Keratinocyte (primary cell): ENCODE measurements around the gene RTBDN. TPM values are rescaled to one million over a fixed set of nuclear protein-coding genes. Genes with fewer than 3 reads are reported as not detected.
A peak's percentile ranks its signal among the peaks of the same experiment; 100 is the strongest.

Experiments used
- DNase-seq: peaks from one replicate; pipeline ENCODE4 v3.0.0-alpha.2; 2011; ENCODE audit warnings: low read depth, missing footprints, low spot score
- FAIRE-seq: peaks from 2 replicates; lab custom pipeline; 2011; peaks lifted over from hg19 to GRCh38; lab: Jason Lieb, UNC
- H2AFZ ChIP-seq: 2 replicates; pipeline ENCODE4 v1.6.0; 2012; ENCODE audit warnings: low read length, control low read depth, inconsistent platforms; ENCODE audit not compliant: control insufficient read depth
- H3K27ac ChIP-seq: 2 replicates; pipeline ENCODE4 v1.5.1; 2011; ENCODE audit warnings: low read length; ENCODE audit not compliant: control insufficient read depth, insufficient read depth
- H3K27me3 ChIP-seq: 3 replicates; pipeline ENCODE4 v1.6.0; 2011; ENCODE audit warnings: low read length; ENCODE audit not compliant: control insufficient read depth, insufficient read depth; ENCODE audit errors: extremely low read depth
- H3K36me3 ChIP-seq, 2 experiments: 2 replicates in 1 of 2; 3 replicates in 1 of 2; pipeline ENCODE4 v1.5.1; 2011; ENCODE audit warnings: low read length in 2 of 2, mild to moderate bottlenecking in 1 of 2; ENCODE audit not compliant: control insufficient read depth in 2 of 2, insufficient read depth in 2 of 2; ENCODE audit errors: extremely low read depth in 1 of 2
- H3K4me1 ChIP-seq: 3 replicates; pipeline ENCODE4 v1.5.1; 2011; ENCODE audit warnings: low read length; ENCODE audit not compliant: control insufficient read depth, insufficient read depth; ENCODE audit errors: extremely low read depth
- H3K4me2 ChIP-seq: 3 replicates; pipeline ENCODE4 v1.6.0; 2011; ENCODE audit warnings: low read depth, low read length; ENCODE audit not compliant: control insufficient read depth, insufficient read depth; ENCODE audit errors: extremely low read depth
- H3K4me3 ChIP-seq, 3 experiments: fragments of 200-600 bp in 1 of 3; sonication (generic) in 1 of 3; 2 replicates in 2 of 3; 3 replicates in 1 of 3; pipeline ENCODE4 v1.5.1; 2011 to 2016; ENCODE audit warnings: low read length in 3 of 3, mild to moderate bottlenecking in 3 of 3, control low read depth in 2 of 3, inconsistent platforms in 1 of 3, low read depth in 1 of 3, mixed read lengths in 1 of 3, mixed run types in 1 of 3, moderate library complexity in 1 of 3; ENCODE audit not compliant: control insufficient read depth in 2 of 3, insufficient read depth in 2 of 3; ENCODE audit errors: extremely low read depth in 1 of 3
- H3K79me2 ChIP-seq: 2 replicates; pipeline ENCODE4 v1.6.0; 2012; ENCODE audit warnings: low read length; ENCODE audit not compliant: control insufficient read depth, insufficient read depth
- H3K9ac ChIP-seq: 3 replicates; pipeline ENCODE4 v1.6.0; 2011; ENCODE audit warnings: low read length; ENCODE audit not compliant: control insufficient read depth, insufficient read depth; ENCODE audit errors: extremely low read depth
- H3K9me1 ChIP-seq: 3 replicates; pipeline ENCODE4 v1.6.0; 2011; ENCODE audit warnings: low read length; ENCODE audit not compliant: control insufficient read depth, insufficient read depth; ENCODE audit errors: extremely low read depth
- H3K9me3 ChIP-seq: 2 replicates; pipeline ENCODE4 v1.5.1; 2012; ENCODE audit warnings: low read depth, low read length; ENCODE audit not compliant: control insufficient read depth
- H4K20me1 ChIP-seq: 3 replicates; pipeline ENCODE4 v1.6.0; 2011; ENCODE audit warnings: low read length; ENCODE audit not compliant: control insufficient read depth, insufficient read depth; ENCODE audit errors: extremely low read depth
- EZH2 ChIP-seq: IDR thresholded peaks from one replicate; pipeline ENCODE4 v1.6.1; 2012; ENCODE audit warnings: inconsistent platforms, mild to moderate bottlenecking, low read length, moderate library complexity
- dilution Hi-C: fragments of 300-500 bp; cut with MboI; formaldehyde crosslinking; loops from one replicate; pipeline ENCODE4 v1.7.0; 2020; ENCODE audit warnings: low sequenced_read_pairs; ENCODE audit not compliant: extremely low pct_ligation_motif_present
- polyA plus RNA-seq, 5 experiments: library from polyadenylated mRNA; depleted of rRNA in 3 of 5; stranded (reverse) in 3 of 5; stranded (forward) in 1 of 5; unstranded in 1 of 5; fragments of >200 nt; gene quantifications; 1 replicate in 1 of 5; 2 replicates in 3 of 5; 3 replicates in 1 of 5; pipeline versions ENCODE4 v1.2.1 to v1.2.3, GENCODE V29; 2011 to 2012; ENCODE audit warnings: missing spikeins in 2 of 5, low read depth in 1 of 5, low replicate concordance in 1 of 5
- TF ChIP-seq, protein P1 (sequence below), 3 experiments: IDR thresholded peaks in 1 of 3; conservative IDR thresholded peaks in 1 of 3; optimal IDR thresholded peaks in 1 of 3; 2 replicates in 2 of 3; 3 replicates in 1 of 3; pipeline versions ENCODE3 to v1.5.1; 2011; ENCODE audit warnings: low read length in 3 of 3, mild to moderate bottlenecking in 3 of 3, moderate library complexity in 2 of 3, control low read depth in 1 of 3, inconsistent platforms in 1 of 3; ENCODE audit not compliant: insufficient read depth in 2 of 3; ENCODE audit errors: extremely low read depth in 1 of 3

RTBDN gene
- polyA plus RNA-seq, 1 donor (not counting 4 experiments of a cell fraction or from before 2014, with no cell fraction given), result not detected

DNA sequence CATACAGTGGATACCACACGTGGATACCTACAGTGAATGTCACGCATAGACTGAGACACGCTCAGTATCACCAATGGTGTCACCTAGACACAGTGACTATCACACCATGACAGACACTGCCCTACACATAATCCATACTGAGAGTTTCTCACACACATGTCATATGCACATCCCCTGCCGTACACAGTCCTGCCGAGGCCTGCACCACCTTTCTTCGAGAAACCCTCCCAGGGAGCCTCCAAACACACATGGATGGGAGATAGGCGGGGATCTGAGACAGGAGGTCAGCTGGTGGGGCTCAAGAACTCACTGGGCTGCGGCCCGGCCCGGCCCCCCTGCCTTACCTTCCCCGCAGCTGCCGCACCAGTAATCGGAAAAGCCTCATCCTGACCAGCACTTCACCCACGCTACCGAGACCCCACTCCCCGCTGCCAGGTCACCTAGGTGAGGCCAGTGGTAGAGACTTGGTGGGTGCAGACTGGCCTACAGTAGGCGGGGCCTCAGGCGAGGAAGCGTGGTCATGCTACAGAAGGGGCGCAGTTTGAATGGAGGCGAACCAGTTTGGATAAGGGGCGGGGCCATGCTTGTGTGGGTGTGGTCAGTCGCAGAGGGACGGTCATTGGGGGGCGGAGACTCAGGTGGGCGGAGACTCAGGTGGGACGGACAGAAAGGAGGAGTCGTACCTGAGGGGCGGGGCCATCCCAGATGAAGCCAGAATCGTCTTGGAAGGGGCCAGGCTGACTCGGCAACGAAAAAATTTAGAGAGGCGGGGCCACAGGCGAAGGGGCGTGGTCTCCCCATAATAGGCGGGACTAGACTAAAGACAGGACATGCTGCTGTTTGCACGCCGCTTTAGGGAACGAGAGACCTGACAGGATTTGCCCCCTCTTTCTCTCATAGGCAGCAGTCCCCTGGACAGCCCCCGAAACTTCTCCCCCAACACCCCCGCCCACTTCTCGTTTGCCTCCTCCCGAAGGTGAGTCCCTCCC, 6.0 kb upstream of the RTBDN start:
- Histone ChIP-seq H3K36me3 (no peaks in the 10 kb centered on the region), H3K9me3 (no peaks in the 10 kb centered on the region), H3K4me2 (peak overlapping the region; percentile 67), H2AFZ (peak overlapping the region; percentile 44), H3K4me1 (peaks cover 14% of the 10 kb centered on the region), H3K27me3 (peaks cover 52% of the 10 kb centered on the region), H3K79me2 (no peaks in the 10 kb centered on the region), H3K4me3 (peak overlapping the region; percentile 27 to 49 (median 48)), H3K9me1 (no peaks in the 10 kb centered on the region), H4K20me1 (no peaks in the 10 kb centered on the region), H3K27ac (no peak overlapping the region), H3K9ac (no peak overlapping the region)
- no peak for FAIRE-seq
- dilution Hi-C loops, result no loop called here
- TF ChIP-seq, protein P1, sequence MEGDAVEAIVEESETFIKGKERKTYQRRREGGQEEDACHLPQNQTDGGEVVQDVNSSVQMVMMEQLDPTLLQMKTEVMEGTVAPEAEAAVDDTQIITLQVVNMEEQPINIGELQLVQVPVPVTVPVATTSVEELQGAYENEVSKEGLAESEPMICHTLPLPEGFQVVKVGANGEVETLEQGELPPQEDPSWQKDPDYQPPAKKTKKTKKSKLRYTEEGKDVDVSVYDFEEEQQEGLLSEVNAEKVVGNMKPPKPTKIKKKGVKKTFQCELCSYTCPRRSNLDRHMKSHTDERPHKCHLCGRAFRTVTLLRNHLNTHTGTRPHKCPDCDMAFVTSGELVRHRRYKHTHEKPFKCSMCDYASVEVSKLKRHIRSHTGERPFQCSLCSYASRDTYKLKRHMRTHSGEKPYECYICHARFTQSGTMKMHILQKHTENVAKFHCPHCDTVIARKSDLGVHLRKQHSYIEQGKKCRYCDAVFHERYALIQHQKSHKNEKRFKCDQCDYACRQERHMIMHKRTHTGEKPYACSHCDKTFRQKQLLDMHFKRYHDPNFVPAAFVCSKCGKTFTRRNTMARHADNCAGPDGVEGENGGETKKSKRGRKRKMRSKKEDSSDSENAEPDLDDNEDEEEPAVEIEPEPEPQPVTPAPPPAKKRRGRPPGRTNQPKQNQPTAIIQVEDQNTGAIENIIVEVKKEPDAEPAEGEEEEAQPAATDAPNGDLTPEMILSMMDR (optimal IDR thresholded peaks at IDR 0.05 in 1 of 3, IDR thresholded peaks at IDR 0.05 in 1 of 3, conservative IDR thresholded peaks at IDR 0.05 in 1 of 3; ENCODE audit: extremely low read depth in 1 of 3, insufficient read depth in 2 of 3, low read length in 3 of 3), result no peak
- no peak for TF ChIP-seq EZH2
- peak; percentile 87 for DNase-seq

DNA sequence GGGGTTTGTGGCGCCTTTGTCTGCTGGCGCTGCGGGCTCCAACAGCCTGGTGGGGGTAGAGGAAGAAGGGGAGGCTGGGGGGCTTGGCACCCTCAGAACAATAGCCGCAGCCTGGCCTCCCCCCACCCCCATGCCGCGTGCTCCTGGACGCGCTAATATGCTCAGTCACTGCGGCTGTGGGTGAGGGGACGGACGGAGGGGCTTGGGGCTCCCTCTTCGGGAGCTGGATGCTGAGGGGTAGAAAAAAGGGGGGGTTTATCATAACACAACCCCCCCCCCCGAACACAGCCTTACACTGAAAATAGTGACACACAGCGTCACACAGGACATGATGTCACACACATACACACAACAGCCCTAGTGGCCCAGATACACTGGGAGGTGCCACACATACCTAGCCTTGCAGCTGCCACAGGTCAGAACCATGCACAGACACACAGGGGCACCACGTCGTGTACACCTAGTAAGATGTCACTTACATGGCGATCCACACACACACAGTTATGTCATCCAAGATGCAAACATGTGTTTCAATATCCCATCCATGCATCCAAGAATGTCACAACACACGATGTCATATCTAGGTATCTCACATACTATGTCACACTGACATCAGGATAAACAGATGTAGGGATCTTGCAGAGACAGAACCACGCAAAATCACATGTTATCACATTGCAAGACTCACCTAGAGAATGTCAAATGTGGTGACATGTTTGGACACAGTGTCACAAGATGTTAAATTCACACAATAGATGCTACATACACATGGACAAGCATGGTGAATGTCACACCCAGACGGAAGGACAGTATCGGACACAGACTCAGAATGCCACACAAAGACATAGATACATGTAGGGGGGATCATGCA, 4.7 kb upstream of the RTBDN start:
- Histone ChIP-seq H3K36me3 (no peaks in the 10 kb centered on the region), H3K27ac (no peak overlapping the region), H3K9ac (no peak overlapping the region), H4K20me1 (no peaks in the 10 kb centered on the region), H3K79me2 (no peaks in the 10 kb centered on the region), H3K4me3 (no peak overlapping the region), H3K4me1 (peaks cover 14% of the 10 kb centered on the region), H3K4me2 (no peak overlapping the region), H2AFZ (no peak overlapping the region), H3K9me1 (no peaks in the 10 kb centered on the region), H3K27me3 (peaks cover 65% of the 10 kb centered on the region), H3K9me3 (no peaks in the 10 kb centered on the region)
- TF ChIP-seq EZH2, result peak; percentile 93
- TF ChIP-seq, protein P1 (optimal IDR thresholded peaks at IDR 0.05 in 1 of 3, IDR thresholded peaks at IDR 0.05 in 1 of 3, conservative IDR thresholded peaks at IDR 0.05 in 1 of 3; ENCODE audit: extremely low read depth in 1 of 3, insufficient read depth in 2 of 3, low read length in 3 of 3), result no peak
- dilution Hi-C loops, result no loop called here
- DNase-seq (no peak), FAIRE-seq (no peak)
